HepG2 (cell line): Measurements from ENCODE around the gene SYNE3. TPM values are rescaled to one million over a fixed set of nuclear protein-coding genes. Genes with fewer than 3 reads are reported as not detected.

ENCODE experiments used
- BCL6 ChIP-seq: IDR thresholded peaks from 2 replicates; pipeline ENCODE4 v1.6.1; 2016; ENCODE audit warnings: missing genetic modification reagents, missing compliant biosample characterization
- BRD4 ChIP-seq: sonication (generic); formaldehyde crosslinking; IDR thresholded peaks from 2 replicates; pipeline ENCODE4 v1.4.0; 2020; ENCODE audit warnings: missing genetic modification reagents
- FOXA1 ChIP-seq, 2 experiments: fragments of 450-650 bp in 1 of 2; sonication (generic) in 1 of 2; formaldehyde crosslinking in 1 of 2; IDR thresholded peaks; 2 replicates each; pipeline versions ENCODE4 v1.4.0 to v1.6.1; 2016 to 2020; ENCODE audit warnings: missing genetic modification reagents in 1 of 2
- HDAC2 ChIP-seq: sonication (generic); formaldehyde crosslinking; IDR thresholded peaks from 2 replicates; pipeline ENCODE4 v1.4.0; 2020; ENCODE audit warnings: missing genetic modification reagents
- JUNB ChIP-seq: sonication (generic); formaldehyde crosslinking; IDR thresholded peaks from 2 replicates; pipeline ENCODE4 v1.8.0; 2022; ENCODE audit warnings: missing genetic modification reagents, mild to moderate bottlenecking, borderline replicate concordance
- MBNL3 ChIP-seq: fragments of 250-450 bp; sonication (Bioruptor Pico); conservative IDR thresholded peaks from 2 replicates; pipeline ENCODE4 v1.8.0; 2022; ENCODE audit warnings: mild to moderate bottlenecking, inconsistent platforms
- NFYC ChIP-seq: IDR thresholded peaks from 2 replicates; pipeline ENCODE4 v1.6.1; 2016; ENCODE audit warnings: missing genetic modification reagents, missing compliant biosample characterization
- RBM22 ChIP-seq: fragments of 200-400 bp; formaldehyde crosslinking; optimal IDR thresholded peaks from 2 replicates; pipeline ENCODE3; 2017; ENCODE audit warnings: mild to moderate bottlenecking, low read length, moderate library complexity
- ZBTB14 ChIP-seq: sonication (generic); formaldehyde crosslinking; IDR thresholded peaks from 2 replicates; pipeline ENCODE4 v1.4.0; 2020; ENCODE audit warnings: missing genetic modification reagents
- ZBTB2 ChIP-seq: sonication (generic); formaldehyde crosslinking; IDR thresholded peaks from 2 replicates; pipeline ENCODE4 v1.8.0; 2022; ENCODE audit warnings: low read depth, missing genetic modification reagents
- ZKSCAN1 ChIP-seq: fragments of 150-350 bp; IDR thresholded peaks from 2 replicates; pipeline ENCODE4 v1.6.1; 2014; ENCODE audit warnings: low read length
- ZMYM2 ChIP-seq: sonication (generic); formaldehyde crosslinking; IDR thresholded peaks from 2 replicates; pipeline ENCODE4 v1.8.0; 2022; ENCODE audit warnings: mild to moderate bottlenecking, missing genetic modification reagents
- ZNF224 ChIP-seq: sonication (generic); formaldehyde crosslinking; IDR thresholded peaks from 2 replicates; pipeline ENCODE4 v1.5.0; 2020; ENCODE audit warnings: mild to moderate bottlenecking, missing genetic modification reagents
- ZNF24 ChIP-seq: fragments of 450-650 bp; IDR thresholded peaks from 2 replicates; pipeline ENCODE4 v1.6.1; 2017; ENCODE audit warnings: antibody characterized with exemption, mild to moderate bottlenecking
- ZNF33A ChIP-seq: sonication (generic); formaldehyde crosslinking; IDR thresholded peaks from 2 replicates; pipeline ENCODE4 v1.5.1; 2020; ENCODE audit warnings: missing genetic modification reagents, mild to moderate bottlenecking, moderate library complexity, borderline replicate concordance
- ZNF510 ChIP-seq: sonication (generic); formaldehyde crosslinking; IDR thresholded peaks from 2 replicates; pipeline ENCODE4 v1.4.0; 2020; ENCODE audit warnings: low read depth, mild to moderate bottlenecking, missing genetic modification reagents
- ZNF644 ChIP-seq: IDR thresholded peaks from 2 replicates; pipeline ENCODE4 v1.6.1; 2016; ENCODE audit warnings: low read depth
- ZNF788 ChIP-seq: sonication (generic); formaldehyde crosslinking; IDR thresholded peaks from 2 replicates; pipeline ENCODE4 v1.5.0; 2020; ENCODE audit warnings: mild to moderate bottlenecking, missing genetic modification reagents, borderline replicate concordance
- polyA plus RNA-seq, 8 experiments: library from polyadenylated mRNA; depleted of rRNA in 3 of 8; stranded (reverse) in 7 of 8; unstranded in 1 of 8; fragments of >200 nt; fragmentation: Illumina TruSeq in 4 of 8; extraction: Trizol in 4 of 8; gene quantifications; 2 replicates each; pipeline versions ENCODE4 v1.2.1 to v1.2.3, GENCODE V29; 2011 to 2016; ENCODE audit warnings: low read depth in 4 of 8, missing spikeins in 1 of 8, mixed read lengths in 1 of 8; ENCODE audit not compliant: insufficient read depth in 1 of 8
- total RNA-seq, 5 experiments: library from RNA; depleted of rRNA; stranded (reverse); fragments of >200 nt; fragmentation: Illumina TruSeq; extraction: Trizol; gene quantifications; 2 replicates each; pipeline ENCODE4 v1.2.3, GENCODE V29; 2016; ENCODE audit warnings: low read depth in 1 of 5
- TF ChIP-seq, protein P1 (sequence below): IDR thresholded peaks from 2 replicates; pipeline ENCODE4 v1.6.1; 2016; ENCODE audit warnings: mild to moderate bottlenecking, missing biosample characterization, missing genetic modification reagents
- TF ChIP-seq, protein P2 (sequence below): fragments of 450-650 bp; IDR thresholded peaks from 2 replicates; pipeline ENCODE4 v1.6.1; 2017; ENCODE audit warnings: mild to moderate bottlenecking
- TF ChIP-seq, protein P3 (sequence below): sonication (generic); formaldehyde crosslinking; IDR thresholded peaks from 2 replicates; pipeline ENCODE4 v1.4.0; 2020; ENCODE audit warnings: missing genetic modification reagents; ENCODE audit errors: not compliant biosample characterization
- TF ChIP-seq, protein P4 (sequence below): sonication (generic); formaldehyde crosslinking; IDR thresholded peaks from 2 replicates; pipeline ENCODE4 v1.4.0; 2020; ENCODE audit warnings: missing genetic modification reagents

The SYNE3 gene
- total and polyA plus RNA-seq, 2 of the 13 experiments (the other 11 are each of a cell fraction or from before 2014, with no cell fraction given) = 7.8 to 8.0 TPM

DNA sequence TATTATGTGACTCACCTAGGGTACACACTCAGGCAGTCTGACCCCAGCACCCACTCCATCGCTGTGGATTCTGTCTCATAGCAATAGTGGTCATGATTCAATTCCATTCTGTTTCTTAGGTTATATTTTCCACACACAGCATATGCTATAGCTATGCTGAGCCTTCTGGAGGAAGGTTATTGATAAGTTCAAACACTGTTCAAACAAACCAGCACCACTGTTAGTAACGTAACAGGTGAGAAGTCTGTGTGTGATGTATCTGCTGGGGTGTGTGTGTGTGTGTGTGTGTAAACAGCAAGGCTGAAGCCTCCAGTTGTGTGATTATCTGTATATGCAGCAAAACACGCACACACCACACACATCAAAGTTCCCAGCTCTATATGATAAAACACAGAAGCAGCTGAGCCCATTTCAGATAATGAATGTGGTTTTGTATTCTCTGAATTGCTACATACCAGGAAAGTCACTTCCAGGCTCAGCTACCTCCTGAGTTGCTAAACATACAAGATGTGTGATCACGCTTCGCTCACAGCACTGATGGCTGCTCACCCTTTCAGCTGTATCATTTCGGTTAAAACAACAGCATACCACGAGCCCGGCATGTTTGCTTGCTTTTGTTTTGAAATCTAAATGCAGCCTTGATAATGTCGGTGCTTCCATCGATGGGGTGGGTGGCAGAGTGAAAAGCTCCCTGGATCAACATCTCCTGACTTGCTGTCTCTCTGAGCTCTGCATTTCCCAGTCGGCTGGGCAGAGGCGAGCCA, 6.8 kb upstream of the SYNE3 start (continued):
- TF ChIP-seq, protein P1, sequence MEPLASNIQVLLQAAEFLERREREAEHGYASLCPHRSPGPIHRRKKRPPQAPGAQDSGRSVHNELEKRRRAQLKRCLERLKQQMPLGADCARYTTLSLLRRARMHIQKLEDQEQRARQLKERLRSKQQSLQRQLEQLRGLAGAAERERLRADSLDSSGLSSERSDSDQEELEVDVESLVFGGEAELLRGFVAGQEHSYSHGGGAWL (CRISPR knock-in tag) = no peak
- TF ChIP-seq ZNF644 (CRISPR knock-in tag) = no peak
- no peak for TF ChIP-seq JUNB (CRISPR knock-in tag)
- TF ChIP-seq MBNL3 (CRISPR knock-in tag) = no peak
- no peak for TF ChIP-seq ZKSCAN1
- no peak for TF ChIP-seq ZNF224 (CRISPR knock-in tag)
- TF ChIP-seq, protein P2, sequence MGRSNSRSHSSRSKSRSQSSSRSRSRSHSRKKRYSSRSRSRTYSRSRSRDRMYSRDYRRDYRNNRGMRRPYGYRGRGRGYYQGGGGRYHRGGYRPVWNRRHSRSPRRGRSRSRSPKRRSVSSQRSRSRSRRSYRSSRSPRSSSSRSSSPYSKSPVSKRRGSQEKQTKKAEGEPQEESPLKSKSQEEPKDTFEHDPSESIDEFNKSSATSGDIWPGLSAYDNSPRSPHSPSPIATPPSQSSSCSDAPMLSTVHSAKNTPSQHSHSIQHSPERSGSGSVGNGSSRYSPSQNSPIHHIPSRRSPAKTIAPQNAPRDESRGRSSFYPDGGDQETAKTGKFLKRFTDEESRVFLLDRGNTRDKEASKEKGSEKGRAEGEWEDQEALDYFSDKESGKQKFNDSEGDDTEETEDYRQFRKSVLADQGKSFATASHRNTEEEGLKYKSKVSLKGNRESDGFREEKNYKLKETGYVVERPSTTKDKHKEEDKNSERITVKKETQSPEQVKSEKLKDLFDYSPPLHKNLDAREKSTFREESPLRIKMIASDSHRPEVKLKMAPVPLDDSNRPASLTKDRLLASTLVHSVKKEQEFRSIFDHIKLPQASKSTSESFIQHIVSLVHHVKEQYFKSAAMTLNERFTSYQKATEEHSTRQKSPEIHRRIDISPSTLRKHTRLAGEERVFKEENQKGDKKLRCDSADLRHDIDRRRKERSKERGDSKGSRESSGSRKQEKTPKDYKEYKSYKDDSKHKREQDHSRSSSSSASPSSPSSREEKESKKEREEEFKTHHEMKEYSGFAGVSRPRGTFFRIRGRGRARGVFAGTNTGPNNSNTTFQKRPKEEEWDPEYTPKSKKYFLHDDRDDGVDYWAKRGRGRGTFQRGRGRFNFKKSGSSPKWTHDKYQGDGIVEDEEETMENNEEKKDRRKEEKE = no peak
- TF ChIP-seq, protein P3, sequence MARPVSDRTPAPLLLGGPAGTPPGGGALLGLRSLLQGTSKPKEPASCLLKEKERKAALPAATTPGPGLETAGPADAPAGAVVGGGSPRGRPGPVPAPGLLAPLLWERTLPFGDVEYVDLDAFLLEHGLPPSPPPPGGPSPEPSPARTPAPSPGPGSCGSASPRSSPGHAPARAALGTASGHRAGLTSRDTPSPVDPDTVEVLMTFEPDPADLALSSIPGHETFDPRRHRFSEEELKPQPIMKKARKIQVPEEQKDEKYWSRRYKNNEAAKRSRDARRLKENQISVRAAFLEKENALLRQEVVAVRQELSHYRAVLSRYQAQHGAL (CRISPR knock-in tag) = no peak
- TF ChIP-seq BRD4 (CRISPR knock-in tag) = no peak
- no peak for TF ChIP-seq ZNF24
- TF ChIP-seq NFYC (CRISPR knock-in tag) = no peak
- no peak for TF ChIP-seq ZMYM2 (CRISPR knock-in tag)
- no peak for TF ChIP-seq FOXA1 (IDR thresholded peaks at IDR 0.05)
- TF ChIP-seq FOXA1 (CRISPR knock-in tag; IDR thresholded peaks at IDR 0.05) = peak; percentile 54; the same call in 1 of the 2 replicates
- TF ChIP-seq ZNF510 (CRISPR knock-in tag) = no peak
- no peak for TF ChIP-seq ZBTB2 (CRISPR knock-in tag)
- TF ChIP-seq ZNF33A = no peak
- peak; percentile 76 for TF ChIP-seq HDAC2 (CRISPR knock-in tag)
- peak; percentile 78 for TF ChIP-seq ZNF788 (CRISPR knock-in tag)
- no peak for TF ChIP-seq RBM22
- TF ChIP-seq BCL6 (CRISPR knock-in tag) = peak; percentile 80
- TF ChIP-seq, protein P4, sequence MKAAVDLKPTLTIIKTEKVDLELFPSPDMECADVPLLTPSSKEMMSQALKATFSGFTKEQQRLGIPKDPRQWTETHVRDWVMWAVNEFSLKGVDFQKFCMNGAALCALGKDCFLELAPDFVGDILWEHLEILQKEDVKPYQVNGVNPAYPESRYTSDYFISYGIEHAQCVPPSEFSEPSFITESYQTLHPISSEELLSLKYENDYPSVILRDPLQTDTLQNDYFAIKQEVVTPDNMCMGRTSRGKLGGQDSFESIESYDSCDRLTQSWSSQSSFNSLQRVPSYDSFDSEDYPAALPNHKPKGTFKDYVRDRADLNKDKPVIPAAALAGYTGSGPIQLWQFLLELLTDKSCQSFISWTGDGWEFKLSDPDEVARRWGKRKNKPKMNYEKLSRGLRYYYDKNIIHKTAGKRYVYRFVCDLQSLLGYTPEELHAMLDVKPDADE (CRISPR knock-in tag) = no peak
- no peak for TF ChIP-seq ZBTB14 (CRISPR knock-in tag)
